Measurements from ENCODE around the gene MRPL21. TPM values are rescaled to one million over a fixed set of nuclear protein-coding genes. Genes with fewer than 3 reads are reported as not detected.

The MRPL21 gene
- total RNA-seq, 1 donor = 47.1 TPM

GRCh38 chr11:68946416-68947090 lies 42.9 kb upstream of the MRPL21 start:
- peak overlapping the region; percentile 18 for H3K4me3 ChIP-seq (ENCODE audit: low read depth, low read length)
- no peak for TF ChIP-seq CTCF (IDR thresholded peaks at IDR 0.05; ENCODE audit: insufficient read depth, low read depth, low read length)
- DNase-seq (ENCODE audit: low read depth) = peak; percentile 90

GRCh38 chr11:68942751-68943271 lies 39.2 kb upstream of the MRPL21 start:
- TF ChIP-seq CTCF (IDR thresholded peaks at IDR 0.05; ENCODE audit: insufficient read depth, low read depth, low read length) = no peak
- no peak overlapping the region for H3K4me3 ChIP-seq (ENCODE audit: low read depth, low read length)
- DNase-seq (ENCODE audit: low read depth) = no peak

GRCh38 chr11:68942095-68942620 lies 38.5 kb upstream of the MRPL21 start:
- TF ChIP-seq CTCF (IDR thresholded peaks at IDR 0.05; ENCODE audit: insufficient read depth, low read depth, low read length) = no peak
- no peak overlapping the region for H3K4me3 ChIP-seq (ENCODE audit: low read depth, low read length)
- DNase-seq (ENCODE audit: low read depth) = peak; percentile 34

- no peak for DNase-seq (ENCODE audit: low read depth)
- H3K4me3 ChIP-seq (ENCODE audit: low read depth, low read length) = no peak overlapping the region
- TF ChIP-seq CTCF (IDR thresholded peaks at IDR 0.05; ENCODE audit: insufficient read depth, low read depth, low read length) = no peak
Observed at GRCh38 chr11:68941324-68942094, 37.9 kb upstream of the MRPL21 start.

GRCh38 chr11:68940651-68941323 lies 37.2 kb upstream of the MRPL21 start:
- DNase-seq (ENCODE audit: low read depth) = no peak
- no peak overlapping the region for H3K4me3 ChIP-seq (ENCODE audit: low read depth, low read length)
- TF ChIP-seq CTCF (IDR thresholded peaks at IDR 0.05; ENCODE audit: insufficient read depth, low read depth, low read length) = no peak

Data from fibroblast of villous mesenchyme (primary cell).